Breast epithelium (tissue), 4 donors: ENCODE data around the gene RTN1. TPM values are rescaled to one million over a fixed set of nuclear protein-coding genes. Genes with fewer than 3 reads are reported as not detected.
A peak's percentile ranks its signal among the peaks of the same experiment; 100 is the strongest.

Source experiments
- DNase-seq, 2 donors: peaks; one replicate each; pipeline ENCODE4 v3.0.0-alpha.2; 2019; ENCODE audit warnings: low spot score in 2 of 2
- H3K27ac ChIP-seq, 2 donors: fragments of 200-600 bp; sonication (generic) in 1 of 2; one replicate each; pipeline ENCODE4 v1.5.1; 2016 to 2019; ENCODE audit warnings: mild to moderate bottlenecking in 1 of 2
- H3K27me3 ChIP-seq, 2 donors: fragments of 200-600 bp; sonication (generic) in 1 of 2; one replicate each; pipeline versions ENCODE4 v1.5.1 to v1.6.0; 2017 to 2019; ENCODE audit warnings: control low read depth in 1 of 2, mild to moderate bottlenecking in 1 of 2
- H3K36me3 ChIP-seq: fragments of 200-600 bp; one replicate; pipeline ENCODE4 v1.5.1; 2019
- H3K4me1 ChIP-seq, 2 donors: fragments of 200-600 bp; sonication (generic); one replicate each; pipeline ENCODE4 v1.5.1; 2016 to 2019; ENCODE audit warnings: control low read depth in 1 of 2
- H3K4me3 ChIP-seq, 3 donors: fragments of 200-600 bp; sonication (generic); 1 replicate in 2 of 3; 2 replicates in 1 of 3; pipeline ENCODE4 v1.5.1; 2016 to 2019; ENCODE audit warnings: mild to moderate bottlenecking in 3 of 3, moderate library complexity in 2 of 3
- H3K9me3 ChIP-seq, 2 donors: fragments of 200-600 bp; sonication (generic) in 1 of 2; one replicate each; pipeline ENCODE4 v1.5.1; 2016 to 2019; ENCODE audit warnings: control low read depth in 1 of 2
- POLR2A ChIP-seq: fragments of 450-650 bp; IDR thresholded peaks from one replicate; pipeline ENCODE4 v1.6.1; 2016; ENCODE audit warnings: antibody characterized with exemption, mild to moderate bottlenecking, moderate library complexity
- POLR2AphosphoS5 ChIP-seq, 3 donors: sonication (generic); formaldehyde crosslinking; IDR thresholded peaks; one replicate each; pipeline ENCODE4 v1.6.1; 2017; ENCODE audit warnings: antibody characterized with exemption in 3 of 3
- intact Hi-C: fragments of 100-400 bp; cut with DNase I; formaldehyde crosslinking; loops from one replicate; pipeline ENCODE4 v1.15.1; 2023; ENCODE audit warnings: low total_unique reads
- total RNA-seq, 3 donors: library from RNA; depleted of rRNA; stranded (reverse); fragments of >200 nt; gene quantifications; one replicate each; pipeline ENCODE4 v1.1.0, GENCODE V29; 2016
- TF ChIP-seq, protein P1 (sequence below), 3 donors: fragments of 450-650 bp; IDR thresholded peaks; one replicate each; pipeline ENCODE4 v1.5.1; 2016 to 2017; ENCODE audit warnings: antibody characterized with exemption in 3 of 3, mild to moderate bottlenecking in 3 of 3, moderate library complexity in 3 of 3

Gene RTN1
- total RNA-seq, 3 donors from 2014 or later = 10.8 to 44.5 (median 17.7) TPM

DNA sequence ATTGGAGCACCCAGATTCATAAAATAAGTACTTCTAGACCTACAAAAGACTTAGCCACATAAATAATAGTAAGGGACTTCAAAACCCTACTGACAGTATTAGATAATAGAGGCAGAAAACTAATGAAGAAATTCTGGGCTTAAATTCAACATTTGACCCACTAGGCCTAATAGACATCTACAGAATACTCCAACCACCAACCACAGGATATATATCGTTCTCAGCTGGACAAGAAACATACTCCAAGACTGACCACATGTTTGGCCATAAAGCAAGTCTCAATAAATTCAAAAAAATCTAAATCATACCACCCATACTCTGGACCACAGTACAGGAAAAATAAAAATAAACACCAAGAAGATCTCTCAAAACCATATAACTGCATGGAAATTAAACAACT is 180.2 kb downstream of the RTN1 start:
- TF ChIP-seq POLR2AphosphoS5 (IDR thresholded peaks at IDR 0.05) (no peak), POLR2A (no peak)
- TF ChIP-seq, protein P1, sequence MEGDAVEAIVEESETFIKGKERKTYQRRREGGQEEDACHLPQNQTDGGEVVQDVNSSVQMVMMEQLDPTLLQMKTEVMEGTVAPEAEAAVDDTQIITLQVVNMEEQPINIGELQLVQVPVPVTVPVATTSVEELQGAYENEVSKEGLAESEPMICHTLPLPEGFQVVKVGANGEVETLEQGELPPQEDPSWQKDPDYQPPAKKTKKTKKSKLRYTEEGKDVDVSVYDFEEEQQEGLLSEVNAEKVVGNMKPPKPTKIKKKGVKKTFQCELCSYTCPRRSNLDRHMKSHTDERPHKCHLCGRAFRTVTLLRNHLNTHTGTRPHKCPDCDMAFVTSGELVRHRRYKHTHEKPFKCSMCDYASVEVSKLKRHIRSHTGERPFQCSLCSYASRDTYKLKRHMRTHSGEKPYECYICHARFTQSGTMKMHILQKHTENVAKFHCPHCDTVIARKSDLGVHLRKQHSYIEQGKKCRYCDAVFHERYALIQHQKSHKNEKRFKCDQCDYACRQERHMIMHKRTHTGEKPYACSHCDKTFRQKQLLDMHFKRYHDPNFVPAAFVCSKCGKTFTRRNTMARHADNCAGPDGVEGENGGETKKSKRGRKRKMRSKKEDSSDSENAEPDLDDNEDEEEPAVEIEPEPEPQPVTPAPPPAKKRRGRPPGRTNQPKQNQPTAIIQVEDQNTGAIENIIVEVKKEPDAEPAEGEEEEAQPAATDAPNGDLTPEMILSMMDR (IDR thresholded peaks at IDR 0.05) = no peak
- no peaks in the 10 kb centered on the region for H3K36me3 ChIP-seq
- H3K27ac ChIP-seq = no peak overlapping the region
- no peak for DNase-seq
- no peak overlapping the region for H3K4me3 ChIP-seq
- H3K4me1 ChIP-seq = no peaks in the 10 kb centered on the region
- H3K27me3 ChIP-seq = no peaks in the 10 kb centered on the region
- intact Hi-C loops = no loop called here
- peaks cover 6 to 11% of the 10 kb centered on the region in 2 donors for H3K9me3 ChIP-seq

DNA sequence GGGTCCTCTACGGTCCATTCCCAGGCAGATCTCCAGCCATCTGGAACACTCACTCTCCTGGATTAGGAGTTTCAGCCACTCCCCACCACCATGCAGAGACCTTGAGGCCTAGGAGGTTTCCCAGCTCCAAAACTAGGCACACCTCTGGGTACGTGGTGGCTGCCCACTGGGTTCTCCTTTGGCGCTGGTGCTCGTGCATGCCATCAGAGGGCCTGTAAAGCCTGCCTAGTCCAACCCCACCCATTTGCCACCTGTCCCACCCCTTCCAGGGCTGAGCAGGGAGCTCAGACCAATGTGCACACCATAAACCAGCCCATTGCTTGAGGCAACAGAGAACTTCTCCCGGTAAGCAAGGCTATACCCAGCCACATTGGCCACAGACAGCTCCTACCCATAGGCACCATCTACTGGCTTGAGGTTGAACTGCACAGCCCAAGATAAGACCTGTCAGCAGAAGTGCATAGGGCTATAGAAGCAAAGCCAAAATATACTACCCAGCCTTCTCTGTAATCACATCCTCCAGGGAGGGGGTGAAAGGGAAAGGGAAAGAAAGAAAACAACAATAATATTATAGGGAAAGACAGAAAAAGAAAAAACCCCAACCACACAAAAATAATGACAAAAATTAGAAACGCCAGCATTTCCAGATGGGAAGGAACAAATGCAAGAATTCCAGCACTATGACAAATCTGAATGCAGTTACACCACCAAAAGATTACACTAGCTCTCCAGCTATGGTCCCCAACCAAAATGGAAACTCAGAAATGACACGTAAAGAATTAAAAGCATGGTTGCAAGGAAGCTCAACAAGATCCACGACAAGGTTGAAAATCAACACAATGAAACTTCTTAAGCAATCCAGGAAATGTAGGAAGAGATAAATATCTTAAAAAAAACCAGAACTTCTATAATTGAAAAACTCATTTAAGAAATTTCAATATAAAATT is 182.1 kb downstream of the RTN1 start:
- TF ChIP-seq, protein P1 (IDR thresholded peaks at IDR 0.05) = peak in 2 of 3 donors; percentile 16 to 41
- TF ChIP-seq POLR2A = no peak
- TF ChIP-seq POLR2AphosphoS5 (IDR thresholded peaks at IDR 0.05) = no peak
- H3K27ac ChIP-seq = no peak overlapping the region
- no peak for DNase-seq
- H3K36me3 ChIP-seq = no peaks in the 10 kb centered on the region
- intact Hi-C loops = no loop called here
- H3K4me3 ChIP-seq = no peak overlapping the region
- peaks cover 6 to 11% of the 10 kb centered on the region in 2 donors for H3K9me3 ChIP-seq
- H3K27me3 ChIP-seq = no peaks in the 10 kb centered on the region
- no peaks in the 10 kb centered on the region for H3K4me1 ChIP-seq

DNA sequence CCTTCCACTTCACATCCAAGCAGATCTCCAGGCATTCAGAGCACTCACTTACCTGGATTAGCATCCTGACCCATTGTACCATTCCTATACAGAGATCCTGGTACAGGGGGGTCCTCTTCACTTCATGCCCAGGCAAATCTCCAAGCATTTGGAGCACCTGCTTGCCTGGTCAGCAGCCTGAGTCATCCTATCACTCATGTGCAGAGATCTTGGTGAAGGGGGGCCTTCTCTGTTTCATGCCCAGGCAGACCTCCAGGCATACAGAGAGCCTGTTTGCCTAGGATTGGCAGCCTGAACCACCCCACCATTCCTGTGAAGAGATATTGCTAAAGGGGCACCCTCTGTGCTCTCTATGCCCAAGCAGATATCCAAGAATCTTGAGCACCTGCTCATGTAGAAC is 182.9 kb downstream of the RTN1 start:
- Histone ChIP-seq H3K4me1 (no peaks in the 10 kb centered on the region), H3K27me3 (no peaks in the 10 kb centered on the region), H3K9me3 (peaks cover 4 to 11% of the 10 kb centered on the region in 2 donors), H3K27ac (no peak overlapping the region), H3K36me3 (no peaks in the 10 kb centered on the region), H3K4me3 (no peak overlapping the region)
- no peak for DNase-seq
- TF ChIP-seq POLR2A (no peak), POLR2AphosphoS5 (IDR thresholded peaks at IDR 0.05) (no peak)
- TF ChIP-seq, protein P1 (IDR thresholded peaks at IDR 0.05) = no peak
- intact Hi-C loops = no loop called here

DNA sequence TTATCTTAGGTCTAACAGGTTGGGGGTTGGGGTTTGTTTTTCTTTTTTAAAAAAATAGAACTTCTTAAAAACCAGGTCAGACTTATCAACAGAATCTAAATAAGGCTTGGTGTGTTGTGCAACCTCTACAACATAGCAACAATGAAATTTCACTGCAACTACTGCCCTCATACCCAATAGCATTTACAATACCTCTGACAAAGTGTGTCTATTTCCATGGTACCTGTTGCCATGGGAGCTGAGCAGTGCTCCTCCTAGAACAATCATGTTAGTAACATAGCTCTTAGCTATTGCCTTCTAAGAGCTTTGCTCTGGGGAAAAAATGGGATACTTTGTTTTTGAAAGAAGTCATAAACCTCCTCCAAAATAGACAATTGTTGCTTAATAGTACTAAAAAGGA is 190.7 kb downstream of the RTN1 start:
- Histone ChIP-seq H3K27me3 (no peaks in the 10 kb centered on the region), H3K27ac (no peak overlapping the region), H3K9me3 (no peaks in the 10 kb centered on the region), H3K36me3 (no peaks in the 10 kb centered on the region), H3K4me1 (no peaks in the 10 kb centered on the region), H3K4me3 (no peak overlapping the region)
- no peak for DNase-seq
- intact Hi-C loops = no loop called here
- TF ChIP-seq POLR2A (no peak), POLR2AphosphoS5 (IDR thresholded peaks at IDR 0.05) (no peak)
- TF ChIP-seq, protein P1 (IDR thresholded peaks at IDR 0.05) = no peak

DNA sequence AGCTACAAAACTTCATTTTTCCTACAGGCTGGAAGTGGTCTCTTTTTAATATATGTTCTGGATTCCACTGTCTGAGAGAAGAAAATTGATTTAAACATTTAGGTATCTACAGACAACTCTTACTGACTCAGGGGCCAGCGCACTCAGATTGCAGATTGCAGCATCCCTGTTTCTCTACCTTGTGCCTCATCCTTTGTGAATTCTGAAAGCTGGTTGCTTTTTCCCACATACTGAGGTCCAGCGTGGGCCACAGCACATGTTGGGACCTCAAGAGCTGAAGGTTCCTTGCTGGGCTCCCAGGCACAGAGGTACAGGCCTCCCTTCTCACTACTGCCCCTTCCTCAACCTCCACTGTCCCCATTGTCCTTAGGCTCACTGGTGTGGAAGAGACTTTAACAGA is 192.2 kb downstream of the RTN1 start:
- Histone ChIP-seq H3K36me3 (no peaks in the 10 kb centered on the region), H3K4me1 (no peaks in the 10 kb centered on the region), H3K9me3 (peaks cover 0 to 6% of the 10 kb centered on the region in 2 donors), H3K4me3 (no peak overlapping the region), H3K27ac (no peak overlapping the region), H3K27me3 (no peaks in the 10 kb centered on the region)
- intact Hi-C loops = no loop called here
- no peak for DNase-seq
- no peak for TF ChIP-seq POLR2AphosphoS5 (IDR thresholded peaks at IDR 0.05)
- no peak for TF ChIP-seq POLR2A
- TF ChIP-seq, protein P1 (IDR thresholded peaks at IDR 0.05) = no peak
